ENCODE data around the gene TXNDC9.

- no peak for TF ChIP-seq POLR2A (IDR thresholded peaks at IDR 0.05)
- TF ChIP-seq, protein P1, sequence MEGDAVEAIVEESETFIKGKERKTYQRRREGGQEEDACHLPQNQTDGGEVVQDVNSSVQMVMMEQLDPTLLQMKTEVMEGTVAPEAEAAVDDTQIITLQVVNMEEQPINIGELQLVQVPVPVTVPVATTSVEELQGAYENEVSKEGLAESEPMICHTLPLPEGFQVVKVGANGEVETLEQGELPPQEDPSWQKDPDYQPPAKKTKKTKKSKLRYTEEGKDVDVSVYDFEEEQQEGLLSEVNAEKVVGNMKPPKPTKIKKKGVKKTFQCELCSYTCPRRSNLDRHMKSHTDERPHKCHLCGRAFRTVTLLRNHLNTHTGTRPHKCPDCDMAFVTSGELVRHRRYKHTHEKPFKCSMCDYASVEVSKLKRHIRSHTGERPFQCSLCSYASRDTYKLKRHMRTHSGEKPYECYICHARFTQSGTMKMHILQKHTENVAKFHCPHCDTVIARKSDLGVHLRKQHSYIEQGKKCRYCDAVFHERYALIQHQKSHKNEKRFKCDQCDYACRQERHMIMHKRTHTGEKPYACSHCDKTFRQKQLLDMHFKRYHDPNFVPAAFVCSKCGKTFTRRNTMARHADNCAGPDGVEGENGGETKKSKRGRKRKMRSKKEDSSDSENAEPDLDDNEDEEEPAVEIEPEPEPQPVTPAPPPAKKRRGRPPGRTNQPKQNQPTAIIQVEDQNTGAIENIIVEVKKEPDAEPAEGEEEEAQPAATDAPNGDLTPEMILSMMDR (IDR thresholded peaks at IDR 0.05) = no peak
Observed at GRCh38 chr2:99279969-99280695, 56.0 kb downstream of the TXNDC9 start.

Data from body of pancreas (tissue), 4 donors.